ENCODE measurements around the gene PLB1.

PLB1 gene

DNA sequence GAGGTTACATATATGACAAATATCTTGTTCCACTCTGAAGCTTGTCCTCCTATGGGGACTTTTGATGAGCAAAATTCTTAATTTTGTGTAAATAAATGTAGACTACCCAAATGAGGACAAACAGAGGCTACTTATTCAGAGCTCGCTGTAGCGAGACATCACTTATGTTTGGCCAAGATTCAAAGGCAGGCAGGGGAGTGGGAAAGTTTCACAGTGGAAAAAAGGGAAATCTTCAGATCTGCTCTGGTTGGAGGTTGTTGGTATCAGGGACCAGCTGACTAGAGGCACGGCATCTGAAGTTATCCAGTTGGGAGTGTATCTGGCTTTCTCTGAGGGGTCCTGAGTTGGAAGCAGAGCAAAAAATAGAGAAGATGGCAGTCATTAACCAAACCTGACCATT is 1.3 kb downstream of the PLB1 start:
- Histone ChIP-seq H3K36me3 (ENCODE audit: insufficient read depth, low read length) (no peaks in the 10 kb centered on the region), H3K4me3 (no peak overlapping the region), H3K9ac (ENCODE audit: insufficient read length) (no peak overlapping the region), H3K27ac (no peak overlapping the region), H3K9me3 (ENCODE audit: low read depth, low read length) (no peaks in the 10 kb centered on the region)
- no peak for DNase-seq (ENCODE audit: low read depth, low spot score)
- TF ChIP-seq FOXP2 (optimal IDR thresholded peaks at IDR 0.05; ENCODE audit: control extremely low read depth, extremely low read length, insufficient read depth), result no peak
- no peak for TF ChIP-seq EZH2 (IDR thresholded peaks at IDR 0.05)
- TF ChIP-seq POLR2AphosphoS5 (IDR thresholded peaks at IDR 0.05; ENCODE audit: borderline replicate concordance, low read depth, low read length), result no peak

DNA sequence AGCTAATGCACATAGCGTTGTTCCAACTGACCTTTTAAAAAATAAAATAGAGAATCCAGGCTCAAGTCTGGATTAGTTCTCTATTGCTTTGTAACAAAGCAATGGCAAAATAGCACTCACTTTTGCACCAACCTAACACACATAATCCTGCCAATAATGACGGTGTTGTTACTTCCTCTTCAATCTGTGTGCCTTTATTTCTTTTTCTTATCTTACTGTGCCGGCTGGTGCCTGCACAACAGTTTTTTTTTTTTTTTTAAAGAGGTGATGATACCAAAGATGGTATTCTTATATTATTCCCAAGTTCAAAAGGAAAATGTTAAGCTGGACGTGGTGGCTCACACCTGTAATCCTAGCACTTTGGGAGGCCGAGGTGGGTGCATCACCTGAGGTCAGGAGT is 3.4 kb downstream of the PLB1 start:
- Histone ChIP-seq H3K27ac (no peak overlapping the region), H3K36me3 (ENCODE audit: insufficient read depth, low read length) (no peaks in the 10 kb centered on the region), H3K4me3 (no peak overlapping the region), H3K9me3 (ENCODE audit: low read depth, low read length) (no peaks in the 10 kb centered on the region), H3K9ac (ENCODE audit: insufficient read length) (no peak overlapping the region)
- DNase-seq (ENCODE audit: low read depth, low spot score), result no peak
- no peak for TF ChIP-seq POLR2AphosphoS5 (IDR thresholded peaks at IDR 0.05; ENCODE audit: borderline replicate concordance, low read depth, low read length)
- TF ChIP-seq EZH2 (IDR thresholded peaks at IDR 0.05), result no peak
- TF ChIP-seq FOXP2 (optimal IDR thresholded peaks at IDR 0.05; ENCODE audit: control extremely low read depth, extremely low read length, insufficient read depth), result no peak

DNA sequence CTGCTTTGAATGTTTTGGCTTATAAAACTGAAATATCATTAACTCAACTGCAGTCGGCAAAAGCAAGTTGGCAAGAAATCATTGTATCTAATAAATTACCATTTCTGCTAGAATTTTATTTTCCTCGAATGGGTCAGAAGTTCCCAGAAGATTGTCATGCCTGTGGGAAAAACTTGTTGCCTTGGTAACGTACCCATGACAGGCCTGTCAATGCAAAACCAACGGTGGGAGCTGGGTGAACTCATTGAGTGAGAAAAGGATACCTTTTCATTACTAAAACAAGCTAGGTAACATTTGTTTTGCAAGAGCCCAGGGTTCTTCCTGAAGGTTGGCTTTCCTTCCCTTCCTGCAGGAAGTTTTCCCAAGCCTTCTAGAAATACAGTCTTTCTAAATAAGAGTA is 9.5 kb downstream of the PLB1 start:
- H3K9me3 ChIP-seq (ENCODE audit: low read depth, low read length), result no peaks in the 10 kb centered on the region
- no peaks in the 10 kb centered on the region for H3K36me3 ChIP-seq (ENCODE audit: insufficient read depth, low read length)
- DNase-seq (ENCODE audit: low read depth, low spot score), result no peak
- TF ChIP-seq FOXP2 (optimal IDR thresholded peaks at IDR 0.05; ENCODE audit: control extremely low read depth, extremely low read length, insufficient read depth), result no peak
- TF ChIP-seq EZH2 (IDR thresholded peaks at IDR 0.05), result no peak
- no peak for TF ChIP-seq POLR2AphosphoS5 (IDR thresholded peaks at IDR 0.05; ENCODE audit: borderline replicate concordance, low read depth, low read length)
- no peak overlapping the region for H3K9ac ChIP-seq (ENCODE audit: insufficient read length)
- no peak overlapping the region for H3K4me3 ChIP-seq
- no peak overlapping the region for H3K27ac ChIP-seq

- H3K9me3 ChIP-seq (ENCODE audit: low read depth, low read length), result no peaks in the 10 kb centered on the region
- no peak overlapping the region for H3K9ac ChIP-seq (ENCODE audit: insufficient read length)
- DNase-seq (ENCODE audit: low read depth, low spot score), result no peak
- no peak for TF ChIP-seq FOXP2 (optimal IDR thresholded peaks at IDR 0.05; ENCODE audit: control extremely low read depth, extremely low read length, insufficient read depth)
- no peak for TF ChIP-seq POLR2AphosphoS5 (IDR thresholded peaks at IDR 0.05; ENCODE audit: borderline replicate concordance, low read depth, low read length)
- TF ChIP-seq EZH2 (IDR thresholded peaks at IDR 0.05), result no peak
- no peaks in the 10 kb centered on the region for H3K36me3 ChIP-seq (ENCODE audit: insufficient read depth, low read length)
- no peak overlapping the region for H3K27ac ChIP-seq
- no peak overlapping the region for H3K4me3 ChIP-seq
Measured at GRCh38 chr2:28506112-28506910, 10.5 kb downstream of the PLB1 start.

DNA sequence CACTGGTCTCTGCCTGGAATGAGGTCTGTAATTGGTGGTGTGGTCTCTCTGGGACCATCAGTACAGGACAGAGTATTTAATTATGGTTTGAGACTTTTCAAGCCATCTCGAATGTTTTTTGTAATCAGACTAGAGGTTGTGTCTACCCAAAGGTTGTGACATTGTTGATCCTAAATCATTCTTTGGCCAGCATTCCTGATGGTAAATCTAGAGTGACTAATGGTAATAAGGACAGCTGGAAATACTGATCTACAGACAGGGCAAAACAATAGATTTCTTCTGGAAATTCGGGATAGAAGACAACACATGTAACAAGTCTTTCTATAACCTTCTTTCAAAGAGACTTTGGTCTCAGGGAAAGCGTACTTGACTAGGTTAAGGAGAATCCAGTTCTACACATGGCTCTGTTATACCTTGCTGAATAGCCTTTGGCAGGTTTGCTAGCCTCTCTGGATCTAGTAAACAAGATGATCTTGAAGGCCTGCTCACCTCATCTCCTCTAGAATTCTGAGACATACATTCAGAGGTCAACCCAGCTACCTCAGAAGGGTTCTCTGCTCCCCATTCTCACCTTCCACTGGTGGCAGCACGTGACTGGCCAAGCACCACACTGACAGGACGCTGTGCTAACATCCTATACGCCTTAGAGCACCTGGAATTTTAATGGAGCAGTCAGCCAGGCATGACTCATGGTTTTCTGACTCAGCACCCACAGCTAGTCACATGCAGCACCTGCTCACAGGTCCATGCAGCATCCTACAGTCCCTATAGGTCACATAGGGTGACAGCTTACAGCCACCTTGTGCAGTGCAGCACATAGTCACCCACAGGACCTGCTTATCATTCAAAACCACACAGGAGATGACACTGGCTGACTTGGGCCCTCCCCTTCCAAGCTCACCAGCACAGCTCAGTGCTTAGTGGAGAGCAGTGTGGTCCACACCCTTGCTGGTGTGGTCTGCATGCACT is 12.2 kb downstream of the PLB1 start:
- DNase-seq (ENCODE audit: low read depth, low spot score), result no peak

GRCh38 chr2:28509361-28509760 is 13.5 kb downstream of the PLB1 start:
- H3K9me3 ChIP-seq (ENCODE audit: low read depth, low read length), result no peaks in the 10 kb centered on the region
- no peak for TF ChIP-seq POLR2AphosphoS5 (IDR thresholded peaks at IDR 0.05; ENCODE audit: borderline replicate concordance, low read depth, low read length)
- no peak for TF ChIP-seq EZH2 (IDR thresholded peaks at IDR 0.05)
- TF ChIP-seq FOXP2 (optimal IDR thresholded peaks at IDR 0.05; ENCODE audit: control extremely low read depth, extremely low read length, insufficient read depth), result no peak
- DNase-seq (ENCODE audit: low read depth, low spot score), result no peak

More for the DNA sequence above, 12.2 kb downstream of the PLB1 start:
- no peak overlapping the region for H3K27ac ChIP-seq
- H3K4me3 ChIP-seq, result no peak overlapping the region
- no peaks in the 10 kb centered on the region for H3K9me3 ChIP-seq (ENCODE audit: low read depth, low read length)
- TF ChIP-seq FOXP2 (optimal IDR thresholded peaks at IDR 0.05; ENCODE audit: control extremely low read depth, extremely low read length, insufficient read depth), result no peak
- no peak for TF ChIP-seq POLR2AphosphoS5 (IDR thresholded peaks at IDR 0.05; ENCODE audit: borderline replicate concordance, low read depth, low read length)
- no peak for TF ChIP-seq EZH2 (IDR thresholded peaks at IDR 0.05)
- no peak overlapping the region for H3K9ac ChIP-seq (ENCODE audit: insufficient read length)
- no peaks in the 10 kb centered on the region for H3K36me3 ChIP-seq (ENCODE audit: insufficient read depth, low read length)

DNA sequence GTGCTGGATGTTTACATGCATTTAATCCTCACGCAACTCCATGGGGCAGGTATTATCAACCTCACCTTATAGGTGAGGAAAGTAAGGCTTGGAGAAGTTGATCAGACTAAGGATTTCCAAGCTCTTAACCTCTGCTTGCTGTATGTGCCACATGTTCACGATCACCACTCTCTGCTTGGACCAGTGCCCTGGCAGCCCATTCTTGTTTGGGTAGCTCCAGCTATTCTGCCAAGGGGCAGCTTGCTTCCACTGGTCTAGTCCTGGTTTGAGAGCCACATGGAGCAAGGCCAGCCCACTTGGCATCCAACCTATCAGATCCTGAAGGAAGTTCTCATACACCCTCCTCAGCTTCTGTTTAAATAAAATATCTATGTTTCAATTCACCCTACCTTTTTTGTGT is 14.3 kb downstream of the PLB1 start:
- Histone ChIP-seq H3K36me3 (ENCODE audit: insufficient read depth, low read length) (no peaks in the 10 kb centered on the region), H3K4me3 (no peak overlapping the region), H3K9me3 (ENCODE audit: low read depth, low read length) (no peaks in the 10 kb centered on the region), H3K9ac (ENCODE audit: insufficient read length) (no peak overlapping the region), H3K27ac (no peak overlapping the region)
- DNase-seq (ENCODE audit: low read depth, low spot score), result no peak
- TF ChIP-seq POLR2AphosphoS5 (IDR thresholded peaks at IDR 0.05; ENCODE audit: borderline replicate concordance, low read depth, low read length), result no peak
- no peak for TF ChIP-seq FOXP2 (optimal IDR thresholded peaks at IDR 0.05; ENCODE audit: control extremely low read depth, extremely low read length, insufficient read depth)
- no peak for TF ChIP-seq EZH2 (IDR thresholded peaks at IDR 0.05)

More at GRCh38 chr2:28509361-28509760, 13.5 kb downstream of the PLB1 start:
- no peak overlapping the region for H3K9ac ChIP-seq (ENCODE audit: insufficient read length)
- no peak overlapping the region for H3K4me3 ChIP-seq
- no peaks in the 10 kb centered on the region for H3K36me3 ChIP-seq (ENCODE audit: insufficient read depth, low read length)
- no peak overlapping the region for H3K27ac ChIP-seq
